Spleen (tissue), 11 donors: ENCODE data around the gene ITPR2. TPM values are rescaled to one million over a fixed set of nuclear protein-coding genes. Genes with fewer than 3 reads are reported as not detected.

Source experiments
- DNase-seq: peaks from one replicate; pipeline ENCODE4 v3.0.0-alpha.2; 2020
- H3K27ac ChIP-seq, 8 donors: fragments of 200-600 bp; sonication (generic) in 7 of 8; 1 replicate in 4 of 8; 2 replicates in 4 of 8; pipeline versions ENCODE4 v1.5.0 to v1.8.0; 2016 to 2021; ENCODE audit warnings: inconsistent platforms in 4 of 8, mild to moderate bottlenecking in 4 of 8, moderate library complexity in 1 of 8
- H3K27me3 ChIP-seq, 7 donors: fragments of 200-600 bp; sonication (generic) in 6 of 7; replicated peaks in 1 of 7; 1 replicate in 4 of 7; 2 replicates in 3 of 7; pipeline versions ENCODE4 v1.5.0 to v1.8.0; 2016 to 2021; ENCODE audit warnings: inconsistent platforms in 3 of 7, mild to moderate bottlenecking in 1 of 7
- H3K36me3 ChIP-seq, 6 donors: fragments of 200-600 bp; sonication (generic) in 5 of 6; 1 replicate in 4 of 6; 2 replicates in 2 of 6; pipeline versions ENCODE4 v1.5.0 to v1.8.0; 2016 to 2021; ENCODE audit warnings: inconsistent platforms in 2 of 6
- H3K4me1 ChIP-seq, 6 donors: fragments of 200-600 bp; sonication (generic) in 5 of 6; 1 replicate in 3 of 6; 2 replicates in 3 of 6; pipeline versions ENCODE4 v1.5.0 to v1.8.0; 2016 to 2021; ENCODE audit warnings: inconsistent platforms in 3 of 6
- H3K4me3 ChIP-seq, 8 donors: fragments of 200-600 bp; sonication (generic) in 7 of 8; 1 replicate in 4 of 8; 2 replicates in 4 of 8; pipeline versions ENCODE4 v1.5.0 to v1.8.0; 2016 to 2021; ENCODE audit warnings: inconsistent platforms in 4 of 8, mild to moderate bottlenecking in 4 of 8, moderate library complexity in 2 of 8
- H3K9me3 ChIP-seq, 8 donors: fragments of 200-600 bp; sonication (generic) in 7 of 8; 1 replicate in 4 of 8; 2 replicates in 4 of 8; pipeline versions ENCODE4 v1.5.0 to v1.8.0; 2016 to 2021; ENCODE audit warnings: inconsistent platforms in 4 of 8
- CTCF ChIP-seq, 11 experiments: fragments of 200-600 bp in 7 of 11; fragments of 450-650 bp in 4 of 11; sonication (generic) in 4 of 11; IDR thresholded peaks in 8 of 11; conservative IDR thresholded peaks in 3 of 11; 1 replicate in 7 of 11; 2 replicates in 4 of 11; pipeline versions ENCODE4 v1.4.0 to v1.8.0; 2016 to 2021; ENCODE audit warnings: antibody characterized with exemption in 11 of 11, inconsistent platforms in 4 of 11, mild to moderate bottlenecking in 1 of 11
- POLR2A ChIP-seq, 3 donors: fragments of 450-650 bp; IDR thresholded peaks; one replicate each; pipeline ENCODE4 v1.5.1; 2017; ENCODE audit warnings: antibody characterized with exemption in 3 of 3, mild to moderate bottlenecking in 1 of 3
- POLR2AphosphoS5 ChIP-seq, 3 donors: sonication (generic); formaldehyde crosslinking; IDR thresholded peaks; one replicate each; pipeline ENCODE4 v1.5.1; 2017; ENCODE audit warnings: antibody characterized with exemption in 3 of 3
- WGBS, 5 donors: extraction: QIAGEN DNeasy Blood & Tissue Kit in 3 of 5; methylation state at CpG; one replicate each; pipeline versions ENCODE4 v1.1.5 to v1.1.7; 2013 to 2018; 5-methylcytosine and 5-hydroxymethylcytosine counted together
- intact Hi-C: fragments of 100-400 bp; cut with DNase I; formaldehyde crosslinking; loops from one replicate; pipeline ENCODE4 v1.15.0; 2023; ENCODE audit warnings: low total_unique reads
- polyA plus RNA-seq, 3 donors: library from polyadenylated mRNA; stranded (reverse); fragments of 200-250 nt; gene quantifications; one replicate each; pipeline ENCODE4 v1.2.1, GENCODE V29; 2013
- total RNA-seq, 7 donors: library from RNA; depleted of rRNA in 3 of 7; stranded (reverse); fragments of >200 nt in 3 of 7; fragmentation: NEBNext Ultra II Directional in 4 of 7; extraction: Animal tissue kit (Norgen Biotek cat#: 25700) in 4 of 7; gene quantifications; one replicate each; pipeline versions ENCODE4 v1.1.0 to v1.2.1, GENCODE V29; 2016 to 2021
- donor health status: healthy with polysubstance abuse.
- donor health status: DM: no; HTN: no; CAD: no; lungs with moderate emphysema.
- donor health status: DM: no; HTN: no; CAD: no.
- donor health status: Bipolar disorder and iron deficiency.
- donor health status: healthy.
- donor health status: DM: no; HTN: no; CAD: no.
- donor health status: DM: yes; HTN: yes; CAD: no.

Gene ITPR2
- total and polyA plus RNA-seq, 10 donors: 3.2 to 105 (median 60.4) TPM

- WGBS, 5 donors: 95 to 99% (median 97%) methylated on average over 7 of the region's 7 CpGs
- Histone ChIP-seq H3K4me3 (no peak overlapping the region), H3K27me3 (no peaks in the 10 kb centered on the region), H3K27ac (no peak overlapping the region), H3K9me3 (no peaks in the 10 kb centered on the region), H3K4me1 (peaks cover 0 to 11% (median 2%) of the 10 kb centered on the region in 6 donors), H3K36me3 (peaks cover 0 to 12% (median 0%) of the 10 kb centered on the region in 6 donors)
- no peak for DNase-seq
- intact Hi-C loops: no loop called here
- no peak for TF ChIP-seq CTCF (IDR thresholded peaks at IDR 0.05 in 8 of 11, conservative IDR thresholded peaks at IDR 0.05 in 3 of 11)
- no peak for TF ChIP-seq POLR2A (IDR thresholded peaks at IDR 0.05)
- no peak for TF ChIP-seq POLR2AphosphoS5 (IDR thresholded peaks at IDR 0.05)
These were observed 459.1 kb downstream of the ITPR2 start for GRCh38 chr12:26373606-26374495.

GRCh38 chr12:26372866-26373265, 460.1 kb downstream of the ITPR2 start:
- no peaks in the 10 kb centered on the region for H3K9me3 ChIP-seq
- H3K4me3 ChIP-seq: no peak overlapping the region
- WGBS, 5 donors: 92 to 99% (median 96%) methylated on average over 6 of the region's 6 CpGs
- H3K27ac ChIP-seq: no peak overlapping the region
- H3K4me1 ChIP-seq: peaks cover 0 to 1% (median 0%) of the 10 kb centered on the region in 6 donors
- no peak for DNase-seq
- TF ChIP-seq POLR2AphosphoS5 (IDR thresholded peaks at IDR 0.05) (no peak), CTCF (IDR thresholded peaks at IDR 0.05 in 8 of 11, conservative IDR thresholded peaks at IDR 0.05 in 3 of 11) (no peak), POLR2A (IDR thresholded peaks at IDR 0.05) (no peak)
- intact Hi-C loops: no loop called here
- no peaks in the 10 kb centered on the region for H3K27me3 ChIP-seq
- peaks cover 0 to 12% (median 0%) of the 10 kb centered on the region in 6 donors for H3K36me3 ChIP-seq

- H3K27ac ChIP-seq: no peak overlapping the region
- WGBS, 5 donors: 93 to 100% (median 95%) methylated on average over 2 of the region's 2 CpGs
- H3K9me3 ChIP-seq: no peaks in the 10 kb centered on the region
- no peak for DNase-seq
- H3K4me1 ChIP-seq: no peaks in the 10 kb centered on the region
- TF ChIP-seq POLR2AphosphoS5 (IDR thresholded peaks at IDR 0.05): no peak
- TF ChIP-seq CTCF (IDR thresholded peaks at IDR 0.05 in 8 of 11, conservative IDR thresholded peaks at IDR 0.05 in 3 of 11): no peak
- no peak for TF ChIP-seq POLR2A (IDR thresholded peaks at IDR 0.05)
- no peak overlapping the region for H3K4me3 ChIP-seq
- intact Hi-C loops: no loop called here
- H3K36me3 ChIP-seq: peaks cover 0 to 12% (median 0%) of the 10 kb centered on the region in 6 donors
- H3K27me3 ChIP-seq: no peaks in the 10 kb centered on the region
These were observed 462.9 kb downstream of the ITPR2 start for GRCh38 chr12:26370098-26370497.

- 83 to 99% (median 88%) methylated on average over 4 of the region's 4 CpGs for WGBS, 5 donors
- no peak for DNase-seq
- intact Hi-C loops: no loop called here
- Histone ChIP-seq H3K4me1 (no peaks in the 10 kb centered on the region), H3K4me3 (no peak overlapping the region), H3K36me3 (peaks cover 0 to 12% (median 0%) of the 10 kb centered on the region in 6 donors), H3K9me3 (no peaks in the 10 kb centered on the region), H3K27ac (no peak overlapping the region), H3K27me3 (no peaks in the 10 kb centered on the region)
- TF ChIP-seq POLR2A (IDR thresholded peaks at IDR 0.05) (no peak), POLR2AphosphoS5 (IDR thresholded peaks at IDR 0.05) (no peak), CTCF (IDR thresholded peaks at IDR 0.05 in 8 of 11, conservative IDR thresholded peaks at IDR 0.05 in 3 of 11) (no peak)
These were observed 463.4 kb downstream of the ITPR2 start for GRCh38 chr12:26369588-26369987.
